SK-N-MC (cell line): ENCODE data around the gene TPSAB1.

Experiments used
- DNase-seq: peaks from one replicate; pipeline ENCODE4 v3.0.0-alpha.2; 2011; ENCODE audit warnings: low read depth, low spot score
- H3K27ac ChIP-seq: fragments of 200-600 bp; sonication (generic); 2 replicates; pipeline ENCODE4 v1.5.1; 2016; ENCODE audit warnings: mixed run types
- H3K36me3 ChIP-seq: fragments of 200-600 bp; sonication (generic); 2 replicates; pipeline ENCODE4 v1.6.1; 2017; ENCODE audit warnings: antibody characterized with exemption, low read length, mixed read lengths; ENCODE audit not compliant: insufficient read depth
- H3K4me3 ChIP-seq: fragments of 200-600 bp; sonication (generic); 2 replicates; pipeline ENCODE4 v1.5.1; 2016
- H3K9ac ChIP-seq: fragments of 200-600 bp; sonication (generic); 2 replicates; pipeline ENCODE4 v1.8.0; 2017; ENCODE audit warnings: mixed run types, mixed read lengths; ENCODE audit not compliant: insufficient read length
- H3K9me3 ChIP-seq: fragments of 200-600 bp; sonication (generic); 2 replicates; pipeline ENCODE4 v1.6.1; 2017; ENCODE audit warnings: low read depth, mild to moderate bottlenecking, antibody characterized with exemption, low read length, moderate library complexity, mixed read lengths
- EZH2 ChIP-seq: fragments of 200-600 bp; sonication (generic); IDR thresholded peaks from one replicate; pipeline ENCODE4 v1.6.1; 2017; ENCODE audit warnings: antibody characterized with exemption
- FOXP2 ChIP-seq: optimal IDR thresholded peaks from 2 replicates; pipeline ENCODE3; 2011; ENCODE audit warnings: mild to moderate bottlenecking, moderate library complexity; ENCODE audit not compliant: insufficient read depth; ENCODE audit errors: extremely low read length, control extremely low read depth
- POLR2AphosphoS5 ChIP-seq: IDR thresholded peaks from 2 replicates; pipeline ENCODE4 v1.6.1; 2012; ENCODE audit warnings: mild to moderate bottlenecking, low read depth, low read length, borderline replicate concordance

TPSAB1 gene

DNA sequence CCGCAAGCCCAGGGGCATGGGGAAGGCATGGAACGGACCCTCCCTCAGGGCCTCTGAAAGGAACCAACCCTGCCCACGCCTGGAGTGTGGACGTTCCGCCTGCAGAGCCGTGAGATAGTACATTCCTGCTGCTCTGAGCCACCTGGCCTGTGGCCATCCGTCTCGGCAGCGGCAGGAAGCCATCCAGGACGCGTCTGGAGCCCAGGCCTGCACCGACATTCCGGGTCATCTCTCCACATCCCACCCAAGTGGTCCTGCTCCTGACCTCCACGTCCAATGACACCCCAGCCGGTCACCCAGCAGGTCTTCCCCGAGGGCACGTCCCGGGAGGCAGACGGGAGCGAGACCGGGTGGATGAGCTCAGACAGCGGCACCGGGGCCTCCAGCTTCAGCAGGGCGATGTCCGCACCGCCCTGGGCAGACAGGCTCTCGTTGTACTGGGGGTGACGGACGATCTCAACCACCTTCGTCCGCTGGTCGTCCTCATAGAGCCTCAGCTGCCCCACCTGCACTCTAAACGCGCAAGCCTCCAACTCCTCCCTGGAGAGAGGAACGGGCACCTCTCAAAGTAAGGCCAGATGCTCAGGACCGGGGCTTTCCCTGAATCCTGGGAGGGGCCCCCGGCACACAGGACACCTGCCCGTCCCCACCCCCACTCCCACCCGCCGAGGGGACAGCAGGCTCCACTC is 47.6 kb downstream of the TPSAB1 start:
- Histone ChIP-seq H3K36me3 (no peaks in the 10 kb centered on the region), H3K27ac (no peak overlapping the region), H3K9me3 (no peaks in the 10 kb centered on the region), H3K9ac (no peak overlapping the region), H3K4me3 (no peak overlapping the region)
- no peak for DNase-seq
- no peak for TF ChIP-seq POLR2AphosphoS5
- no peak for TF ChIP-seq EZH2
- no peak for TF ChIP-seq FOXP2

DNA sequence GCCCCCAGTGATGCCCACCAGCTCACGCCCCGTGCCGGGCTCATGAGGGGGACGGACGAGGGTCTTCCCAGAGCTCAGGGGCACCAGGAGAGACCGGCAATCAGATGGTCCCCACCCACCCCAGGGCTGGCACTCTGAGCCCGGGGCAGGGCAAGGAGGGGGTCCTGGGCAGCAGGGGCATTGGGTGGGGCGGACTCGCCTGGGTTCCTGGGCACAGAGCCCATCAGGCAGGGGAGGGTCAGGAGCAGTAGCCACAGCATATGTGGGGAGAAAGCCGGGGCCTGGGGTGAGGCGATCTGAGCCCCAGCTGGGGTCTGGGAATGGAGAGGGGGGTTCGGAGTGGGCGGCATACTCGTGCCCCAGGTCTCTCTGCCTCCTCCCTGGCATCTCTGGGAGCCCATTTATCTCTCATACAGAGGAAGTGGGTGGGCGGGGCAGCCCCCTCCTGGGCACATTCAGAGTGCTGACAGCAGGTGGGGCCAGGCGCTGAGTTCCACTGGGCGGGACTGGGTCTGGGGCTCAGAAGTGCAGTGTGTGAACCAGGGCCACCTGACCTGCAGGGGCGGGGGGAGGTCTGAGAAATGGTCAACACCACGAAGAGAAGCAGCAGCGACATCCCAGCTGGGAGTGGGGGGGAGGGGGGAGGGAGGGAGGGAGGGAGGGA is 48.4 kb downstream of the TPSAB1 start:
- H3K9ac ChIP-seq = no peak overlapping the region
- H3K4me3 ChIP-seq = no peak overlapping the region
- H3K9me3 ChIP-seq = no peaks in the 10 kb centered on the region
- no peaks in the 10 kb centered on the region for H3K36me3 ChIP-seq
- TF ChIP-seq POLR2AphosphoS5 = no peak
- TF ChIP-seq FOXP2 = no peak
- TF ChIP-seq EZH2 = no peak
- H3K27ac ChIP-seq = no peak overlapping the region
- DNase-seq = no peak

DNA sequence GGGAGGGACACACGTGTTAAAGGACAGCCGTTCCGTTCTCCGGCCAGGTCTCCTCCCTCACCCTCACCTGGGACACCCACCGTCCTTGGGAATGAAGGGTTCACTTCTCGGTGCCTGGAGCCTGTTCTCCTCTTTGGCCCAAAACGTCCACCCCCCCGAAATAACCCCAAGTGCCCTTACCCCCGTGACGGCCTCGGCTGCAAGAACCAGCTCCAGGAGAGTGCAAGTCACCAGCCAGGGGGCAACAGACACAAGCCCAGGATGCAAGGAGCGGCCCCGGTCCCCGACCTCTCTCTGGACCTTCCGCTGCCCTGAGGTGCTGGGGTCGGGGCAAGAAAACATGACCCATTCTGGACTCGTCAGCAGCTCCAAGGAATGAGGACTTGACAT is 49.0 kb downstream of the TPSAB1 start:
- TF ChIP-seq FOXP2 = no peak
- no peak for TF ChIP-seq EZH2
- no peak for TF ChIP-seq POLR2AphosphoS5
- no peak overlapping the region for H3K27ac ChIP-seq

DNA sequence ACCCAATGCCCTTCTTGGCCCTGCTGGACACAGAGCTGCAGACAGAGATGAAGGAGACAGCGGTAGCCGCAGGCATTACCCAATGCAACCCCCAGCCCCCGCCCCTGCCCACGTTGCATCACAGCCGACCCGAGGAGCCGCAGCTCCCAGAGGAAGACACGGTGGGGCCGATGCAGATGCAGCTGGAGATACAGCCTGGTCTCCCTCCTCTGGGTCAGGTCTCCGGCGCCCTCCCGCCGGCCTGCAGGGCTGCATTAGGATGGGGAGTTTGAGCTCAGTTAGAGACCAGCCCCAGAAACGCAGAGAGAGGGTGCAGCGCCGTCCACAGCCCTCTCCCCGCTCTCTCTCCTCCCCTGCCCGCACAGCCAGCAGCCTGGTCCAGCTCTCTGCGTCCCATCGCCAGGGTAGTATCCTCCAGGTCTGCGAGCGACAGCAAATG is 49.6 kb downstream of the TPSAB1 start:
- DNase-seq = no peak
- no peak overlapping the region for H3K9ac ChIP-seq

More for the DNA sequence above, 49.0 kb downstream of the TPSAB1 start:
- no peaks in the 10 kb centered on the region for H3K9me3 ChIP-seq
- no peak overlapping the region for H3K4me3 ChIP-seq
- no peak for DNase-seq
- no peak overlapping the region for H3K9ac ChIP-seq
- H3K36me3 ChIP-seq = no peaks in the 10 kb centered on the region

DNA sequence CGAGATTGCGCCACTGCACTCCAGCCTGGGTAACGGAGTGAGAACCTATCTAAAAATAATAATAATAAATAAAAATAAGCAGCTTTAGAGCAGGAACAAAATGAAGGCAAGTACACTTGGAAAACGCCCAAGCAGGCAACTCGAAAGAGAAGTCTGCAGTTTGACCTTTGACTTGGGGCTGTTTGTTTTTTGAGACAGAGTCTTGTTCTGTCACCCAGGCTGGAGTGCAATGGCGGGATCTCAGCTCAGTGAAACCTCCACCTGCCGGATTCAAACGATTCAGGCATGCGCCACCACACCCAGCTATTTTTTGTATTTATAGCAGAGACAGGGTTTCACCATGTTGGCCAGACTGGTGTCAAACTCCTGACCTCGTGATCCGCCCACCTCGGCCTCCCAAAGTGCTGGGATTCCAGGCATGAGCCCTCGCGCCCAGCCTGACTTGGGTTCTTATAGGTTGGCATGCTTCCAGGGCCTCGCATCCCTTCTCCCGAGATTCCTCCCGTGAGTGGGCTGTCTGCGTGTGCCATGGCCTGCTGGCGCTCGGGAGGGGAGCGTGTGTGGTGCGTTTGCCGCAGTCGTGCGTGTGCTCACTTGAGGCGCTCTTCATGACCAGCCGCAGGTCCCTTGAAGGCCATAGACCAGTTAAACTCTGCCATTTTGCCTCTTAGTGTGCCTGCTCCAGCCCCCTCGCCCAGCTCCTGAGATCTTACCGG is 50.5 kb downstream of the TPSAB1 start:
- no peak for DNase-seq
- TF ChIP-seq FOXP2 = no peak
- no peak for TF ChIP-seq POLR2AphosphoS5
- no peak for TF ChIP-seq EZH2
- Histone ChIP-seq H3K9me3 (no peaks in the 10 kb centered on the region), H3K36me3 (no peaks in the 10 kb centered on the region), H3K27ac (no peak overlapping the region), H3K4me3 (no peak overlapping the region), H3K9ac (no peak overlapping the region)

More for the DNA sequence above, 49.6 kb downstream of the TPSAB1 start:
- Histone ChIP-seq H3K4me3 (no peak overlapping the region), H3K9me3 (no peaks in the 10 kb centered on the region), H3K27ac (no peak overlapping the region), H3K36me3 (no peaks in the 10 kb centered on the region)
- TF ChIP-seq POLR2AphosphoS5 = no peak
- TF ChIP-seq EZH2 = no peak
- TF ChIP-seq FOXP2 = no peak

DNA sequence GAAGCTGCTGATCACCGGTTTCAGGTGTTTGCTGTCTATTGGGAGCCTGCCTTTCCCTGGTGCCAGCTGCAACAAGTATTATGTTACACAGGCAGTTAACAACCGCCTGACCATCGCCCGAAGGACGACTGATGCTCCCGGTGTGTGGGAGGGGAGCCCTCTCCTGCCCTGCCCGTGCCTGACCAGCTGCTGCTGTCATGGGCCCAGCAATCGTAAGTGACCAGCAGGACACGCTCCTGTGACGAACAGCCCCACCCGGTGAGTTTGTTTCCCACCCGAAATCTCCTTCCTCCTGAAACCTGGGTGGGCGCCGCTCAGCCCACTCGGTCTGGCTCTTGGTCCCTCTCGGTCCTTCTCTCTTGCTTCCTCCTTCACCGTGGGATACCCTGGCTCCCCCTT is 51.1 kb downstream of the TPSAB1 start:
- DNase-seq = no peak
- Histone ChIP-seq H3K27ac (no peak overlapping the region), H3K36me3 (no peaks in the 10 kb centered on the region), H3K9me3 (no peaks in the 10 kb centered on the region), H3K4me3 (no peak overlapping the region), H3K9ac (no peak overlapping the region)
- TF ChIP-seq EZH2 (no peak), FOXP2 (no peak), POLR2AphosphoS5 (no peak)
